Epithelial cell of esophagus (primary cell): ENCODE measurements around the gene MSMB.
"Not testable (repeated sequence)": the region's sequence is repeated elsewhere in the genome, so short reads cannot be mapped to it uniquely, and the experiment has no call there.

Experiments
- DNase-seq: peaks from one replicate; pipeline ENCODE4 v3.0.0; 2010; ENCODE audit warnings: low read depth
- H3K4me3 ChIP-seq: 2 replicates; pipeline ENCODE4 v1.5.1; 2011; ENCODE audit warnings: mild to moderate bottlenecking, low read length, control low read depth
- TF ChIP-seq, protein P1 (sequence below): IDR thresholded peaks from 2 replicates; pipeline ENCODE4 v1.5.1; 2011; ENCODE audit warnings: low read depth, mild to moderate bottlenecking, low read length, control low read depth, inconsistent platforms; ENCODE audit not compliant: insufficient read depth; ENCODE audit errors: missing control alignments

The MSMB gene

DNA sequence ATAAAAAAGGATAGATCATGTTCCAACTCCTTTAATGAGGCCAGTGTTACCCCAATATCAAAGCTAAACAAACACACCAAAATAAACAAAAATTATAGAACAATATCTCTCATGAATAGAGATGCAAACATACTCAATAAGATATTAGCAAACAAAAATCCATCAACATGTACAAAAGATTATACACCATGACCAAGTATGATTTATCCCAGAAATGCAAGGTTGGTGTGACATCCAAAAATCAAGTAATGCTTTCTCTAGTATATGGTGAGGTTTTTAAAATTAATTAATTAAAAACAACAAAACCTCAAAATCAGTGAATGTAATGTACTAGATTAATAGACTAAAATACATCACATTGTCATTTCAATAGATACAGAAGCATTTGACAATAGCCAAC lies 11.0 kb upstream of the MSMB start:
- TF ChIP-seq, protein P1, sequence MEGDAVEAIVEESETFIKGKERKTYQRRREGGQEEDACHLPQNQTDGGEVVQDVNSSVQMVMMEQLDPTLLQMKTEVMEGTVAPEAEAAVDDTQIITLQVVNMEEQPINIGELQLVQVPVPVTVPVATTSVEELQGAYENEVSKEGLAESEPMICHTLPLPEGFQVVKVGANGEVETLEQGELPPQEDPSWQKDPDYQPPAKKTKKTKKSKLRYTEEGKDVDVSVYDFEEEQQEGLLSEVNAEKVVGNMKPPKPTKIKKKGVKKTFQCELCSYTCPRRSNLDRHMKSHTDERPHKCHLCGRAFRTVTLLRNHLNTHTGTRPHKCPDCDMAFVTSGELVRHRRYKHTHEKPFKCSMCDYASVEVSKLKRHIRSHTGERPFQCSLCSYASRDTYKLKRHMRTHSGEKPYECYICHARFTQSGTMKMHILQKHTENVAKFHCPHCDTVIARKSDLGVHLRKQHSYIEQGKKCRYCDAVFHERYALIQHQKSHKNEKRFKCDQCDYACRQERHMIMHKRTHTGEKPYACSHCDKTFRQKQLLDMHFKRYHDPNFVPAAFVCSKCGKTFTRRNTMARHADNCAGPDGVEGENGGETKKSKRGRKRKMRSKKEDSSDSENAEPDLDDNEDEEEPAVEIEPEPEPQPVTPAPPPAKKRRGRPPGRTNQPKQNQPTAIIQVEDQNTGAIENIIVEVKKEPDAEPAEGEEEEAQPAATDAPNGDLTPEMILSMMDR: no peak
- H3K4me3 ChIP-seq: no peak overlapping the region
- DNase-seq: no peak

DNA sequence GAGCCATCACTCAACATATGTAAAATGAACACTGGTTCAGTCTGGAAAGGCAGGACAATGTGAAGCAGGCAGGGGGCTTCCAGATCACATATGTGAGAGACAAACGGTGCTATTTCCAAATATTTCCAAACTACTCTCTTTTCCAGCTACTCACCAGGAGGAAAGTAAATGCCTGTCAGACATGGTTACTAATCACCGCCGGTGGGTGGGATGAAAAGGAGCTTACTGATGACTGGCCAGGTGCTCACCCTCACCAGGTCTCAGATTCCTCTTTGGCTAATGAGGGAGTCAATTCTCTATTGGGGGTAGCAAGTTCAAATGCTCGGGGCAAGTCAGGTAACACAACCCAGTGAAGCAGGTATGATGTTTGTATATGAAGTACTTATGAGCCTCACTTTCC lies 9.7 kb upstream of the MSMB start:
- H3K4me3 ChIP-seq: no peak overlapping the region
- TF ChIP-seq, protein P1: no peak
- no peak for DNase-seq

DNA sequence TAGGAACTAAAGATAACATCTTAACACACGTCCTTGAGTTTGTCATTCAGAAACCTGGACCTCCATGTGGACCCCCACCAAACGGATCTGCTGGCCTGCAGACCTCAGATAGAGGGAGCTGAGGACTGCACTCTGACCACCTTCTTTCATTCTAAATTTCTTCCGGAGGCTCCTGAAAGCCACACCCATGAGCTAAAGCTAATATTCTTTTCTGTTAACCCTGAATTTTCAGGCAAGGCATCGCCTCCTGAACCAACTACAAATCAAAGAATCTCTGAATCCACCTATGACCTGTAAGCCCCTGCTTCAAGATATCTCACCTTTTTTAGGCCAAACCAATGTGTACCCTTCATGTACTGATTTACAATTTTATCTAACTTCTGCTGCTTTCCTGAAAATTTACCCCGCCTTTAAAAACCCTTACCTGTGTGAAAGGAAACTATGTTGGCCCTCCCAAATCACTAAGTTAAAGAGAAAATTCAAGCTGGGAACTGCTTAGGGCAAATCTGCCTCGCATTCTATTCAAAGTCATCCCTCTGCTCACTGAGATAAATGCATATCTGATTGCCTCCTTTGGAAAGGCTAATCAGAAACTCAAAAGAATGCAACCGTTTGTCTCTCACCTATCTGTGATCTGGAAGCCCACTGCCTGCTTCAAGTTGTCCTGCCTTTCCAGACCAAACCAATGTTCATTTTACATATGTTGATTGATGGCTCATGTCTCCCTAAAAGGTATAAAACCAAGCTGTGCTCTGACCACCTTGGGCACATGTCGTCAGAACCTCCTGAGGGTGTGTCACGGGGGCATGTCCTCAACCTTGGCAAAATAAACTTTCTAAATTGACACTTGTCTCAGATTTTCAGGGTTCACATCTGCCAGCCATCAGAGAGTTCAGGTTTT lies 7.7 kb upstream of the MSMB start:
- TF ChIP-seq, protein P1: no peak
- H3K4me3 ChIP-seq: no peak overlapping the region
- DNase-seq: no peak

DNA sequence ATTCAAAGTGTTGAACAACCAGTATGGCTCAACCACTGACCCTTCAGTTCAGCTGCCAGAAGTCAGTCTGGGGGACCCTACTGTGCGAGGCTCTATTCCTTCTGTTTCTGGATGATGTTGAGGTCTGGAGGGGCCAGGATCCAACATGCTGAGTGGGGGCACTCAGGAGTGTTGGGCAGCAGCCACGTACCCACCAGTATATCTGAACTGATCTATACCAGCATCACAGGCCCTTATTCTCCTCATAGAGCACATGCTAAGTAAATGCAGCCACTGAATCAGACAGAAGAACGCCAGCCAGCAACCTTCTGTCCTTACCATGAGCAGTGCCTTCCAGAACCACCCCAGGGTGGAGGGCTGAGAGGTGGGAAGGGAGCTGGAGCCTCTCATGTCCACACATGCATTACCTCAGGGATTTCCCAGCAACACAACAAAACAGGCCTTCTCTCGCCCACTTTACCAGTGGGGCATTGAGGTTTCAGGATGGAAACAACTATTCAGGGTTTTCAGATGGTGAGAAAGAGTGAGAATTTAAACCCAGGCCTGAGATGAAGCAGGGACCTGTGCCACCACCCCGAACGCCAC lies 6.8 kb upstream of the MSMB start:
- DNase-seq: peak; percentile 70
- TF ChIP-seq, protein P1: no peak
- H3K4me3 ChIP-seq: no peak overlapping the region

DNA sequence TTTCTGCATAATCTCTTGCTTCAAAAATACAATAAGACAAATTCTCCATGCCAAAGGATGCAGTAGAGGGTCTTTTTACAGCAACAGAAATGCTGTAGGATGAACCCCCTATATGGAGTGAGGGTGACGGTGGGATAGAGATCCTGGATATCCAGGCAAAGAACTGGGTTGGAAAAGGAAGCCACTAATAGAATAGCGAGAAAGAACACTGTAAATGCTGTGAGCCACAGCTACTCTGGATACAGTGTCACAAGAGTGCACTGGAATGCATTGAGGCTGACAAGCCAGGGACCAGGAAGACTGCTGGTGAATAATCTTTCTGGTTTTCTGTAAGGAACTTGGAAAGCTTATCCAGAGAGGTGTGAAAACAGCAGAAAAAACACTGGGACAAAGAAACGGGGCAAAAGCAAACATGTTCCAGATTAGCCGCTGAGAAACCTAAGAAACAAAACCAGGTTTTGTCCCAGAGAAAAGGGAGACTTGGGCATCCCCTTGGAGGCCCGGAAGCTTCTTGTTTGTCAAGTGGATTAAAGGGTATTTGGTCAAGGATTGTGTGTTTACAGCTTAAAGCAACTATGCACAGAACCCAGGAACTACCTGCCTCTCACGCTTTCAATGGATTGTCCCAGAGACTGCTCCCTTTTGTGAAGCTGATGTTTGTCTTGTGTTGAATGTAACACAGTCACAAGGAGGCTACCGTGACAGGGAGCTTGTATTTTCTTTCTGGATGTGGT lies 6.2 kb upstream of the MSMB start:
- TF ChIP-seq, protein P1: no peak
- peak; percentile 17 for DNase-seq
- no peak overlapping the region for H3K4me3 ChIP-seq

DNA sequence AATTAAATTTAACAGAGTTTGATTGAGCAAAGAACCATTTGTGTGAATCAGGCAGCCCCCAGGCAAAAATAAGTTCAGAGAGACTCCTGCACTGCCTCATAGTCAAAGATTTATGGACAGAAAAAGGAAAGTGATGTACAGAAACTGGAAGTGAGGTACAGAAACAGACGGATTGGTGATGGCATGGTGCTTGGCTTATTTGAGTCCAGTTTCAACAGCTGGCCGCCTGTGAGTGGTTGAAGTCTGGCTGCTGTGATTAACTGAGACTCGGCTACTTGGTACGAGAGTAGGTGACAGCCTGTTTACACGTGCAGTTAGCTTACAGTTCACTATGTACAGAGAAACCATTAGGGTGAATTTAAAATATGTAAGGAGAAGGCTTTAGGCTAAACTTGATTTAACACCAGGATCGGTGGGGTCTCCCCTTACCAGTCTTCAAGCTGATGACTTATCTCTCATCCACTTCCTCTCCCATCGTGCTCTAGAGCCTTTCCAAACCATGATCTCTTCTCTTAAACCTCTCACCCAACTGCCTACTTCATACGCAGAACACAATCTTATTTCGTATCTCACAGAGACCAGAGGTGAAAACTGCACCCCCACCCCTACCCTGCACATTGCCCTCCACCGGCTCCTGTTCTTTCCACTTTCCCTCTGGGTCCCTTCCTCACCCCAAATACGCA lies 5.0 kb upstream of the MSMB start:
- no peak overlapping the region for H3K4me3 ChIP-seq
- DNase-seq: peak; percentile 29
- TF ChIP-seq, protein P1: no peak

DNA sequence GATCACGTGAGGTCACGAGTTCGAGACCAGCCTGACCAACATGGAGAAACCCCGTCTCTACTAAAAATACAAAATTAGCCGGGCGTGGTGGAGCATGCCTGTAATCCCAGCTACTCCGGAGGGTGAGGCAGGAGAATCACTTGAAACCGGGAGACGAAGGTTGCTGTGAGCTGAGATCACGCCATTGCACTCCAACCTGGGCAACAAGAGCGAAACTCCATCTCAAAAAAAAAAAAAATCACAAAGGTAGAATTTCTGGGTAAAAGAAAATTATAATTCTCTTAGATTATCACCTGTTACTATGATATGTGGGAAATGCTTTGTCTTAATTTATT lies 3.4 kb upstream of the MSMB start:
- not testable (repeated sequence) for DNase-seq, H3K4me3 ChIP-seq
